Measurements from ENCODE around the gene ALOX15.

- TF ChIP-seq EZH2 (IDR thresholded peaks at IDR 0.05) (no peak), POLR2AphosphoS5 (IDR thresholded peaks at IDR 0.05; ENCODE audit: borderline replicate concordance, low read depth, low read length) (no peak), FOXP2 (optimal IDR thresholded peaks at IDR 0.05; ENCODE audit: control extremely low read depth, extremely low read length, insufficient read depth) (no peak)
These were observed 58.8 kb downstream of the ALOX15 start for GRCh38 chr17:4582691-4583090.

All from SK-N-MC (cell line).